Activated CD4-positive, alpha-beta T cell treated with anti-CD3 and anti-CD28 coated beads, Interleukin-2, amount 50 U/mL, for 1 hour (primary cell): Measurements from ENCODE around the gene SUPT3H.
"Not testable (repeated sequence)": the region's sequence is repeated elsewhere in the genome, so short reads cannot be mapped to it uniquely, and the experiment has no call there.

Experiments used
- DNase-seq: peaks from one replicate; pipeline ENCODE4 v3.0.0-alpha.2; 2020

SUPT3H gene

DNA sequence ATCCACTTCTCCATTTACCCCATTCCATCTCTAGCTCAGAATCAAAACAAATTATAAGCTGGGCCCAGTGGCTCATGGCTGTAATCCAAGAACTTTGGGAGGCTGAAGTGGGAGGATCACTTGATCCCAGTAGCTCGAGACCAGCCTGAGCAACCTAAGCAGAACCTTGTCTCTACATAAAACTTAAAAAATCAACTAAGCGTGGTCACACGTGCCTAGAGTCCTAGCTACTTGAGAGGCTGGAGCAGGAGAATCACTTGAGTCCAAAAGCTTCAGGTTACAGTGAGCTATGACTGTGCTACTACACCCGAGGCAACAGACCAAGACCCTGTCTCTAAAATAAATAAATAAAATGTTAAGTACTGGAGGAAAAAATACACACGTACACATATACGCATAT lies 124.3 kb downstream of the SUPT3H start:
- no peak for DNase-seq

- no peak for DNase-seq
Measured at GRCh38 chr6:45231660-45232059, 146.1 kb downstream of the SUPT3H start.

- DNase-seq: no peak
Measured at GRCh38 chr6:45229416-45229815, 148.3 kb downstream of the SUPT3H start.

DNA sequence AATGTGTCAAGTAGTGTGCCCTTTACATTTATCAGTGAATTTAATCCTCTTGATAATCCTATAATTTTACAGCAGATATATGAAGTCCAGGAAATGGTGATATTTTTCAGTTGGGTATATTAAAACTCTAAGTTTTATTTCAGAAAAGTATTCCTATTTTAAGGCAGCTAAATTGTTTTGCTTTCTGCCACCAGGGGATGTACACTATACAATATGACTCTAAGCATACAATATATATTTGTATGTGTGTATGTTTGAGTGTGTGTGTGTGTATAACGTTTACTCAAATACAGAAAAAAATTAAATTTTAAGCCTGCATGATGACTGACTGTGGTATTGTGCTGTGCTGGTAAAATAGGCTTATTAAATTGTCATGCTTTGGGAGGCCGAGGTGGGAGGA lies 151.7 kb downstream of the SUPT3H start:
- DNase-seq: no peak

DNA sequence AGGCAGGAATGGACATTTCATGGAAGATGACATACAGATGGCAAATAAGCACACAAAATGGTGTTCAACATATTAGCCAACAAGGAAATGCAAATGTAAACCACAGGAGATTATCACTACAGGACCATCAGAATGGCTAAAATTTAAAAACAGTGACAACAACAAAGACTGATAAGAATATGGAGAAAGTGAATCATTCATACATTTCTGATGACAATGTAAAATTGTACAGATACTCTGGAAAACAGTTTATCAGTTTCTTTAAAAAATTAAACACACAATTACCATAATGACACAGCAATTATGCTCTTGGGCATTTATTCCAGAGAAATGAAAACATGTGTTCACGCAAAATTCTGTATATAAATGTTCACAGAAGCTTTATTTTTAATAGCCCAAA lies 155.4 kb downstream of the SUPT3H start:
- DNase-seq: no peak

DNA sequence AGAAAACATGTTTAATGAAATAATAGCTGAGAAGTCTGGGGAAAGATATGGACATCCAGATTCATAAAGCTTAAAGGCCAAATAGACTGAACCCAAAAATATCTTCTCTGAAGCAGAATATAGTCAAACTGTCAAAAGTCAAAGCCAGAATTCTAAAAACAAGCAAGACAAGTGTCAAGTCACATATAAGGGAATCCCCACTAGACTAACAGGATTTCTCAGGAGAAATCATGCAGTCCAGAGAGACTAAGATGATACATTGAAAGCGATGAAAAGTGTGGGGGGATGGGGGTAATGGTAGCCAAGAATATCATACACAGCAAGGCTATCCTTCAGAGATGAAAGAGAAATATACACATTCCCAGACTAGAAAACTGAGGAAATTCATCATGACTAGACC lies 162.0 kb downstream of the SUPT3H start:
- no peak for DNase-seq

GRCh38 chr6:45212976-45213375 lies 164.8 kb downstream of the SUPT3H start:
- DNase-seq: no peak

DNA sequence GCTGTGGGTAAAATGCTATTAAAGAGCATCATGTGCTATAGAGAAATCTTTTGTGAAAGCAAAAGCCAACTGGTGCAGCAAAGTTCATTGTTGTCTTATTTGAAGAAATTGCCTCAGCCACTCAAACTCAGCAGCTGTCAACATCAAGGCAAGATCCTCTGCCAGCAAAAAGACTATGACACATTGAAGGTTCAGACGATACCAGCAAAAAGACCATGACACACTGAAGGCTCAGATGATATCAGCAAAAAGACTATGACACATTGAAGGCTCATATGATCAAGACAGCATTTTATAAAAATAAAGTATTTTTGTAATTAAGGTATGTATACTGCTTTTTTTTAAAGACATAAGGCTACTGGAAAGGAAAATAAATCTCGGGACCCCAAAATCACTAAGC lies 168.0 kb downstream of the SUPT3H start:
- no peak for DNase-seq

DNA sequence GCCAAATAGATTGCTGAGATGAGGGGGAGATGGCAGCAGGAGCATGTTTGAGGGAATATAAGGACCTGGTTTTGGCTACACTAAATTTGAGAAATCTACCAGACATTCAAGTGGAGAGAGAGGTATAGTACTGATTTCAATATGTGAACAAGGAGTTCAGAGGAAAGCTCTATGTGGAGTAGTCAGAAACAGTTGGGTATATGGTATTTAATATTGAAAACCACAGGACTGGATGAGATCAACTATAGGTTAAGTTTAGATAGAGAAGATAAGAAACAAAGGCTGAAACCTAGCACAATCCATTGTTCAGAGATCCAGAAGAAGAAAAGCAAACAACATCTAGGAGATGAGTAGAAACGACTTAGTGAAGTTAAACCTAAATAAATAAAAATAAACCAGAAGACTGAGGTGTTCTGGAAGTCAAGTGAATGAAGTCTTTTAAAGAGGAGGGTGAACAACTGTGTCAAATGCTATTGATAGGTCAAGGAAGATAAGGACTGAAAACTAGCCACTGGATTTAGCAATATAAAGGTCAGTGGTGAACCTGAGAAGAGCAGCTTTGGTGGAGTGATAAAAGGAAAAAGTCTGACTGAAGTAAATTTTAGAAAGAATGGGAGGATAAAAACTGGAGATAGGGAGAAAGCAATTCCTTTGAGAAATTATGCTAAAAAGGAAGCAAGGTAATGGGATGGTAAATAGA lies 170.8 kb downstream of the SUPT3H start:
- DNase-seq: no peak

GRCh38 chr6:45201484-45201883 lies 176.2 kb downstream of the SUPT3H start:
- no peak for DNase-seq

GRCh38 chr6:45200510-45200909 lies 177.2 kb downstream of the SUPT3H start:
- DNase-seq: no peak

DNA sequence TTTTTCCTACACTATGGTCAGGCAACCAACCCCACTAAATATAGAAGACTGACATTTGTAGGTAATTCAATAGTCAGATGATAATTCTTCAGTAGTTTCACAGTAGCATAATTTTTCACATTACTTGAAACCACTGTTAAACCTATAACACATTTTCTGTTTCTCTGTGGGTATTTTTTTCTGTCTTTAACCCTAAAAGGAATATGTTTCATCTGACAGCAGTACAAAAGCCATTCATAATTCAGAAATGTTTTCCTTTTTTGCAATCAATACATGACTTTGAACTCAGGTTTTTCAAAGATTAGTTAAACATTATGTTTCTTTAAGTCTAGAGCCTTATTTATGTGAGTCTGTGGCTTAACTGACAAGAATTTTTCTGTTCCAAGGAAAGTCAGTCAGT lies 178.2 kb downstream of the SUPT3H start:
- DNase-seq: no peak

DNA sequence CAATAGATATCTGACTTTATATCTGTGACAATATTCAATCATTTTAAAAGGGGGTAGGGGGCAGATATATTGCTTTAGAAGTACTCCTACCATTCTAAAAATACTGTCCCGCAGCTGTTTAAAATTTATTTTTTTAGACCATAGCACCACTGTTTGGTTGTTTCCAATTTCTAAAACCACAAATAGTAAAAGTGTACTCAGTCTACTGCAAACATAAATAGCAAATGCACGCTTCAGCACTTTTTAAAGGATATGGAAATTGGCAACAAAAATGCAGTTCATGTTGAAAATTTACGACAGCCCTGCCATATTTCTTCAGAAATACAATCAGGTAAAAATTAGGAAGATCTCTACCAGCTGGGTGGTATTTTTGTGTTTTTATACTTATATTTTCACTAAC lies 181.6 kb downstream of the SUPT3H start:
- DNase-seq: no peak

DNA sequence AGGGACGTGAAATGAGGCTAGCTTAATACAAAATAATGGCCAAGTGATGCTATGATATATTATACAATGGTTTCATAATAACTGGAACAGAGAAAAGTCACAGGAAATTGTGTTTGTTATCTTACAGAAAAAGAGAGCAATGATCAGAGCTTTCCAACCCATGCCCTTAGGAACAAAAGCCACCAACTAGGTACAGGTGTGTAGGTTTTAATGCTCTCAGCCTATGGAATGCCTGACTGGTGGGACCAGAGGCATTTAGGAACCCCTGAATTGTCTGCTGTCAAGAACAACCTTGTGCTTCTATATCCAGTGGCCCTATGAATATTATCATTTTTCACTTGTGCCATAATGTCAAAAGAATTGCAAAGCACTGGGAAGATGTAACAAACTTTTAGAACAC lies 182.6 kb downstream of the SUPT3H start:
- no peak for DNase-seq

DNA sequence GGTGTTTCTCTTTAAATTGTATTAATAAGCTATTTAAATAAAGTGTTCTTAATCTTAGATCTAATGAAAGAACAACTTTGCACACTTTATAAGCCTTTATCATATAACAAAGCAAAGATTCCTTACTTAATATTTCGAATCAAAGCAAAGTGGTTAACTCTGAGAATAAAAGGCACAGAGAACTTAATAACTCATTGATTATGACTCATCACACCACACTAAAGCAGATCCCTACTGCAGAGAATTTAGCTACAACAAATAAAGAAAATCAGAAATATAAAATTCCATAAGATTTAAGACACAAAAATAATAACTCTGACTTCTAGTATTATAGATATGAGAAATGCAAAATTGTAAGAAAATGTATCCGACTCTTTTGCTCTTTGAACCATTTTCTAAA lies 185.2 kb downstream of the SUPT3H start:
- DNase-seq: no peak

- no peak for DNase-seq
Measured at GRCh38 chr6:45191414-45191813, 186.3 kb downstream of the SUPT3H start.

DNA sequence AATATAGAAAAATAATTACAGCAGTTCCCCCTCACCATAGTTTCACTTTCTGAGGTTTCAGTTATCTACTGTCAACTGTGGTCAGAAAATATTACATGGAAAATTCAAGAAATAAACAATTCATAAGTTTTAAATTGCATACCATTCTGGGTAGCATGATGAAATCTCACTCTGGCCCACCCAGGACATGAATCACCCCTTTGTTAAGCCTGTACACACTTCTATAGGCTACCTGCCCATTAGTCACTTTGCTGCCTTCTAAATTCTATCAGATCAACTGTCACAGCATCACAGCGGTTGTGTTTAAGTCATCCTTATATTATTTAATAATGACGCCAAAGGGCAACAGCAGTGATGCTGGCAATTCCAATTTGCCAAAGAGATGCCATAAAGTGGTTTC lies 189.9 kb downstream of the SUPT3H start:
- no peak for DNase-seq

GRCh38 chr6:45185403-45186251 lies 192.1 kb downstream of the SUPT3H start:
- DNase-seq: no peak

- DNase-seq: no peak
Measured at GRCh38 chr6:45184937-45185336, 192.8 kb downstream of the SUPT3H start.

- no peak for DNase-seq
Measured at GRCh38 chr6:45184040-45184439, 193.7 kb downstream of the SUPT3H start.

- not testable (repeated sequence) for DNase-seq
Measured at GRCh38 chr6:45176373-45176772, 201.4 kb downstream of the SUPT3H start.

- no peak for DNase-seq
Measured at GRCh38 chr6:45175272-45175671, 202.5 kb downstream of the SUPT3H start.

DNA sequence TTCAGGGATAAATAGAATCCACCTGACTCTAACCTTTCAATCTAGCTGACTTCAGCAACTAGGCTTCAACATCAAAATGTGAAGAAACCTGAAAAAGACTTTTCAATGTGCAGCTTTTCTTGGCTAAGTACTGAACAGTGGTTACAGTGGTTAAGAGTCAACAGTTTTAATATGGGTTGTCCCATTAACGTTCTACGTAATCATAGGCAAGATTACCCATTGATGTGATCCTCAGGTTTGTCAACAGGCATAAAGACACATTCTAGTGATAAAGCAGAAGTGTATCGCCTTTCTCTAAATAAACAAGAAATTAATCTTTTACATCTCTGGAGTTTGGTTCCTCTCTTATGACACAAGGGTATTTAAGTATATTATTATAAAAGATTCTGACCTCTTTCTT lies 203.7 kb downstream of the SUPT3H start:
- no peak for DNase-seq

DNA sequence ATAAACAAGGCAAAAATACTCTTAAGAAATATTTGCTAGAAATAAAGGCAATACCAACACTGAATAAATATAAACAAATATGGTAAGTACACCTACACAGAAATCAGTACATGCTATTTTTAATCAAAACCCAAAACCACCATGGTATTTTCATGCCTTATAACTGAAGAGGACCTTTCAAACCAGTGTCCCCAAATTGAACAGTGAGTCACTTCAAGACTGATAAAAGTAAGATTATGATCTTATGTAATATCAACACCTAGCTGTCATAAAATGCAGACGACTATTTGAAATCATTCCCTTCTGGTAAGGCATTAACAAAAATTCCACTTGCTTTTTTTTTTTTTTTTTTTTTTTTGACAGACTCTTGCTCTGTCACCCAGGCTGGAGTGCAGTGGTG lies 206.4 kb downstream of the SUPT3H start:
- no peak for DNase-seq

DNA sequence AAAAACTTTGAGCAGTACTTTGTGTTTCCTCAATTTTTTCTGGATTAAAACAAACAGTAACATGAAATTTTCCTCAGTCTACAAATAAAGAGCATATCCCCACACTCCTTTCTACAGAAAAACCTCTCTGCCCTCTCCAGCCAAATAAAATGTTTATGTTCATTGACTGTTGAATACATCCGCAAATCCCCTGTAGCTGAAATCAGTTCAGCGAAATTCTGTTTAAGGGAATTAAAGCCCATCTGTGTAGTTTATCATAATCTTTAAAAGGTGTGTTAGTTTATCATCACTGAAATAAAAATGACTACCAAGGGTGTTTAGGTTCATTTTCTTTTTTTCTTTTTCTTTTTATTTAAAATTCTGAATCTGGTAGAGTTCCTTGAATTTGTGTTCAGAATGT lies 207.4 kb downstream of the SUPT3H start:
- no peak for DNase-seq
